ENCODE results near the gene BCORL1.

BCORL1 gene

GRCh38 chrX:129982300-129983251 is at the start of gene BCORL1:
Gene BCORL1 (plus strand): TSS chrX:129982635. CDS start chrX:130005232, 22,597 bp downstream.
- peak; percentile 64 to 75 for DNase-seq (ENCODE audit: low read depth in 2 of 2)

GRCh38 chrX:129932821-129933321 is 49.6 kb upstream of the BCORL1 start:
- DNase-seq (ENCODE audit: low read depth in 2 of 2), result no peak

GRCh38 chrX:129933700-129934099 is 48.7 kb upstream of the BCORL1 start:
- DNase-seq (ENCODE audit: low read depth in 2 of 2), result no peak

GRCh38 chrX:129934461-129934860 is 48.0 kb upstream of the BCORL1 start:
- no peak for DNase-seq (ENCODE audit: low read depth in 2 of 2)

GRCh38 chrX:129934952-129935351 is 47.5 kb upstream of the BCORL1 start:
- DNase-seq (ENCODE audit: low read depth in 2 of 2), result no peak

GRCh38 chrX:129938081-129938480 is 44.4 kb upstream of the BCORL1 start:
- no peak for DNase-seq (ENCODE audit: low read depth in 2 of 2)

- no peak for DNase-seq (ENCODE audit: low read depth in 2 of 2)
These were observed 42.4 kb upstream of the BCORL1 start for GRCh38 chrX:129939986-129940385.

GRCh38 chrX:129940721-129941120 is 41.7 kb upstream of the BCORL1 start:
- no peak for DNase-seq (ENCODE audit: low read depth in 2 of 2)

- DNase-seq (ENCODE audit: low read depth in 2 of 2), result no peak
These were observed 37.3 kb upstream of the BCORL1 start for GRCh38 chrX:129945131-129945530.

- DNase-seq (ENCODE audit: low read depth in 2 of 2), result no peak
These were observed 29.1 kb upstream of the BCORL1 start for GRCh38 chrX:129953334-129953648.

GRCh38 chrX:129953881-129954280 is 28.6 kb upstream of the BCORL1 start:
- DNase-seq (ENCODE audit: low read depth in 2 of 2), result no peak

- DNase-seq (ENCODE audit: low read depth in 2 of 2), result no peak
These were observed 27.6 kb upstream of the BCORL1 start for GRCh38 chrX:129954804-129955203.

GRCh38 chrX:129955682-129956081 is 26.8 kb upstream of the BCORL1 start:
- DNase-seq (ENCODE audit: low read depth in 2 of 2), result no peak

- DNase-seq (ENCODE audit: low read depth in 2 of 2), result no peak
These were observed 26.3 kb upstream of the BCORL1 start for GRCh38 chrX:129956145-129956544.

GRCh38 chrX:129956765-129957164 is 25.7 kb upstream of the BCORL1 start:
- no peak for DNase-seq (ENCODE audit: low read depth in 2 of 2)

- no peak for DNase-seq (ENCODE audit: low read depth in 2 of 2)
These were observed 25.0 kb upstream of the BCORL1 start for GRCh38 chrX:129957241-129958082.

GRCh38 chrX:129958083-129958465 is 24.4 kb upstream of the BCORL1 start:
- no peak for DNase-seq (ENCODE audit: low read depth in 2 of 2)

- DNase-seq (ENCODE audit: low read depth in 2 of 2), result no peak
These were observed 23.5 kb upstream of the BCORL1 start for GRCh38 chrX:129958814-129959492.

GRCh38 chrX:129959493-129959832 is 23.0 kb upstream of the BCORL1 start:
- no peak for DNase-seq (ENCODE audit: low read depth in 2 of 2)

GRCh38 chrX:129961180-129962083 is 21.0 kb upstream of the BCORL1 start:
- peak in 1 of 2 donors; percentile 44 for DNase-seq (ENCODE audit: low read depth in 2 of 2)

- DNase-seq (ENCODE audit: low read depth in 2 of 2), result no peak
These were observed 18.7 kb upstream of the BCORL1 start for GRCh38 chrX:129963729-129964128.
